ENCODE measurements around the gene EDARADD. TPM values are rescaled to one million over a fixed set of nuclear protein-coding genes. Genes with fewer than 3 reads are reported as not detected.

EDARADD gene
- total RNA-seq, 1 donor = 1.4 TPM

DNA sequence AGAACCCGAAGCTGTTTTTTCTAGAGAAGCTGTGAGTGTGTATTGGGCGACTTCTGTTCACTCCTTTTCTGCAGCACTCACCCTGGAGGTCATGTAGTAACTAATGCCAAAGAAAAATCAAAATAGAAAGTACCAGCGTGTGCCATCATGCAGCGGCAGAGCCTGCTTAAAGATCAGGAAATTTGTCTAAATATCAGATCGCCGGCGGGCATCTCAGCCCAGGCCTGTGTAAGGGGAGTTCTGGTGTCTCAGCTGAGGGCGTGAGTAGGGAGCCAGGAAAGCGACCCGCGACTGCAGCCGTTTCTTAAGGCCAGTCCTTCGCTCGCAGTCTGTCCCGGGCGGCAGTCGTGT lies 768 bp downstream of the EDARADD start:
- no peaks in the 10 kb centered on the region for H4K20me1 ChIP-seq (ENCODE audit: insufficient read depth, low read length)
- H3K9me3 ChIP-seq (ENCODE audit: low read depth, low read length) = no peaks in the 10 kb centered on the region
- H3K4me2 ChIP-seq (ENCODE audit: insufficient read depth, low read length) = peak overlapping the region; percentile 73
- peaks cover 8% of the 10 kb centered on the region for H3K4me1 ChIP-seq (ENCODE audit: insufficient read depth, low read length)
- H3K36me3 ChIP-seq (ENCODE audit: insufficient read depth, low read length) = no peaks in the 10 kb centered on the region
- no peaks in the 10 kb centered on the region for H3K79me2 ChIP-seq (ENCODE audit: insufficient read depth, low read length)
- peak overlapping the region; percentile 85 for H2AFZ ChIP-seq (ENCODE audit: low read length)
- no peak overlapping the region for H3K27ac ChIP-seq (ENCODE audit: low read depth, low read length)
- DNase-seq (ENCODE audit: insufficient read length, low spot score, missing footprints) = peak; percentile 86
- TF ChIP-seq, protein P1, sequence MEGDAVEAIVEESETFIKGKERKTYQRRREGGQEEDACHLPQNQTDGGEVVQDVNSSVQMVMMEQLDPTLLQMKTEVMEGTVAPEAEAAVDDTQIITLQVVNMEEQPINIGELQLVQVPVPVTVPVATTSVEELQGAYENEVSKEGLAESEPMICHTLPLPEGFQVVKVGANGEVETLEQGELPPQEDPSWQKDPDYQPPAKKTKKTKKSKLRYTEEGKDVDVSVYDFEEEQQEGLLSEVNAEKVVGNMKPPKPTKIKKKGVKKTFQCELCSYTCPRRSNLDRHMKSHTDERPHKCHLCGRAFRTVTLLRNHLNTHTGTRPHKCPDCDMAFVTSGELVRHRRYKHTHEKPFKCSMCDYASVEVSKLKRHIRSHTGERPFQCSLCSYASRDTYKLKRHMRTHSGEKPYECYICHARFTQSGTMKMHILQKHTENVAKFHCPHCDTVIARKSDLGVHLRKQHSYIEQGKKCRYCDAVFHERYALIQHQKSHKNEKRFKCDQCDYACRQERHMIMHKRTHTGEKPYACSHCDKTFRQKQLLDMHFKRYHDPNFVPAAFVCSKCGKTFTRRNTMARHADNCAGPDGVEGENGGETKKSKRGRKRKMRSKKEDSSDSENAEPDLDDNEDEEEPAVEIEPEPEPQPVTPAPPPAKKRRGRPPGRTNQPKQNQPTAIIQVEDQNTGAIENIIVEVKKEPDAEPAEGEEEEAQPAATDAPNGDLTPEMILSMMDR (IDR thresholded peaks at IDR 0.05; ENCODE audit: extremely low read depth, low read depth, low read length) = no peak
- peaks cover 10% of the 10 kb centered on the region for H3K27me3 ChIP-seq (ENCODE audit: insufficient read depth, low read length)
- H3K4me3 ChIP-seq (ENCODE audit: insufficient read depth, low read length) = peak overlapping the region; percentile 75

DNA sequence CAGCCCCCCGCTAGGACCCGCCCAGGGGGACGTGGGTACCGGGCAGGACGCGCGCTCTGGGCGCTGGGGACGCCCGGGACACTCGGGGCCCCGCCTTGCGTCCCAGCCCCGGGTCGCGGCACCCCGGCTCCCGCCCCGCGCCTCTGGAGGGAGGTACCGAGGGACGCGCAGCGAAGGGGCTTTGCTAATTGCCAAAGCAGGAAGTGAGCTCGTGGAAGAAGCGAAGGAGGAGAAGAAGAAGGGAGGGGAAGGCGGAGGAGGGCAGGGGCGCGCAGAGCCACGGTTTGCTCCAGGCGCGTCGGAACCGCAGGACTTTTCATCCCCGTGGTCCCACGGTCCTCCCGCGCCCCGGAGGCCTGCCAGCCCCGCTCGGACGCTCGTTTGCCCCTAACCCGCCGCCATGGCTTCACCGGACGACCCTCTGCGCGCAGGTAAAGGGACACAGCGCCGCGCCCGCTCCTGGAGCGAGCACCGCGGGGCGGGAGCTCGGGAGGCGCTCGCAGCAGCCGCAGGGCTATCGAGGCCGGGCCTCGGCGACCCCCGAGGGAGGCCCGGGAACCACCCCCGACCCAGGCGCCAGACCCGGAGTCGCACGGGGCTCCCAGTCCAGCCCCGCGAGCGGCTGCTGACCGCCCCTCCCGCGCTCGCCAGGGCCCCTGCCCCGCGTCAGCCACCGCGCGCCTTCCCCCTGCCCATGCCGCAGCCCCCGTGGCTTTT lies 1.3 kb downstream of the EDARADD start:
- Histone ChIP-seq H4K20me1 (ENCODE audit: insufficient read depth, low read length) (no peaks in the 10 kb centered on the region), H3K4me3 (ENCODE audit: insufficient read depth, low read length) (peak overlapping the region; percentile 75), H3K79me2 (ENCODE audit: insufficient read depth, low read length) (no peaks in the 10 kb centered on the region), H2AFZ (ENCODE audit: low read length) (peak overlapping the region; percentile 85), H3K36me3 (ENCODE audit: insufficient read depth, low read length) (no peaks in the 10 kb centered on the region), H3K27me3 (ENCODE audit: insufficient read depth, low read length) (peaks cover 10% of the 10 kb centered on the region), H3K9me3 (ENCODE audit: low read depth, low read length) (no peaks in the 10 kb centered on the region), H3K4me2 (ENCODE audit: insufficient read depth, low read length) (peak overlapping the region; percentile 73), H3K4me1 (ENCODE audit: insufficient read depth, low read length) (peaks cover 8% of the 10 kb centered on the region), H3K27ac (ENCODE audit: low read depth, low read length) (no peak overlapping the region)
- TF ChIP-seq, protein P1 (IDR thresholded peaks at IDR 0.05; ENCODE audit: extremely low read depth, low read depth, low read length) = no peak
- peak; percentile 69 for DNase-seq (ENCODE audit: insufficient read length, low spot score, missing footprints)

DNA sequence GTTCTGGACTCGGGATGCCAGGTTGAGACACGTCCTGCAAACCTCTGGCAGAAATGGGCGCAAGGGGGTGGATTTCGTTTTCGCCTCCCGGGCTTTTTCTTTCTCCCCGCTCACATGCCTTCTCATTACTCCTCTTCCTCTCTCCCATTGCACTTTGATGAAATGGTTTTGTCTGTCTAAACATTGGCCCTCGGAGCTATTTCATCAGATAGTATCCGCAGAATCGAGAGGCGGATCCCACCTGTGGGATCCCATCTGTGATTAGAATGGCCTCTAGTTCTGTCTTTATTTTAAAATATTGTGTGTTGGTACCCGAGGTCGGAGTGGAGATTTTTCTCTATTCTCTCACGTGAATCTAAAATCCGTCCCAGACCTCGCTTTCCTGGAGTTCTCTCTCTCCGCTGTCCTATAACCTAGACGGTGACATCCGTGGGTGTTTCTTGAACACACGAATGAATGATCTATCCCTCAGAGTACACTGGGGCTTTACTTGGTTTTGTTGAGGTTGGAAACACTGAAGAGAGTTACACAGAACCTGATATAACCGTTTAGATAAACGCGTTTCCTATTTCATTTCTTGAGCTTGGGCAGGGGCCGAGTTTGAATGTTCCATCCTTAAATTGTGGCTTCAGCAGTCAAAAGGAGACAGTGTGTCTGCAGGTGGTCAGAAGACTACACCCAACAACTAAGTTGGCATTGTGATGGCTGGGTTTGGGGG lies 2.0 kb downstream of the EDARADD start:
- Histone ChIP-seq H4K20me1 (ENCODE audit: insufficient read depth, low read length) (no peaks in the 10 kb centered on the region), H3K4me2 (ENCODE audit: insufficient read depth, low read length) (peak overlapping the region; percentile 73), H3K79me2 (ENCODE audit: insufficient read depth, low read length) (no peaks in the 10 kb centered on the region), H3K27me3 (ENCODE audit: insufficient read depth, low read length) (peaks cover 10% of the 10 kb centered on the region), H3K9me3 (ENCODE audit: low read depth, low read length) (no peaks in the 10 kb centered on the region), H2AFZ (ENCODE audit: low read length) (peak overlapping the region; percentile 59), H3K4me3 (ENCODE audit: insufficient read depth, low read length) (peak overlapping the region; percentile 75), H3K27ac (ENCODE audit: low read depth, low read length) (no peak overlapping the region), H3K36me3 (ENCODE audit: insufficient read depth, low read length) (no peaks in the 10 kb centered on the region), H3K4me1 (ENCODE audit: insufficient read depth, low read length) (peaks cover 8% of the 10 kb centered on the region)
- TF ChIP-seq, protein P1 (IDR thresholded peaks at IDR 0.05; ENCODE audit: extremely low read depth, low read depth, low read length) = no peak
- peak; percentile 55 for DNase-seq (ENCODE audit: insufficient read length, low spot score, missing footprints)

DNA sequence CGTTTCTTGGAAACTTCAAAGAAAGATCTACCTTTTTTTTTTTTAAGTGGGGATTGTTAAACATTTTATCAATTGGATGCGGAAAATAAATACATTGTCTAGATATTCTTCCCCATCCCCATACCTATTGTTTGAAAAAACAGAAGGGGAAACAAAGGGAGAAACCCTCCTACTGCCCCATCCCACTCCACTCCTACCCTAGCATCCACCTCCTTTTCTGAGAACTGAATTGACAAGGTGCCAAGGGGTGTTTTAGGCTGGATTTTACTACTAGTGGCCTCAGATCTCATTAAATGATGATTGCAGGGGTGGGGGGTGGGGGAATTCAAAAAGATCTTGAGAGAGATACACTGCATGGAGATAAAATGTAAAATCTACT lies 2.6 kb downstream of the EDARADD start:
- Histone ChIP-seq H4K20me1 (ENCODE audit: insufficient read depth, low read length) (no peaks in the 10 kb centered on the region), H3K4me3 (ENCODE audit: insufficient read depth, low read length) (no peak overlapping the region), H2AFZ (ENCODE audit: low read length) (no peak overlapping the region), H3K4me1 (ENCODE audit: insufficient read depth, low read length) (peaks cover 8% of the 10 kb centered on the region), H3K36me3 (ENCODE audit: insufficient read depth, low read length) (no peaks in the 10 kb centered on the region), H3K9me3 (ENCODE audit: low read depth, low read length) (no peaks in the 10 kb centered on the region), H3K79me2 (ENCODE audit: insufficient read depth, low read length) (no peaks in the 10 kb centered on the region), H3K27me3 (ENCODE audit: insufficient read depth, low read length) (peaks cover 10% of the 10 kb centered on the region), H3K4me2 (ENCODE audit: insufficient read depth, low read length) (no peak overlapping the region), H3K27ac (ENCODE audit: low read depth, low read length) (no peak overlapping the region)
- no peak for DNase-seq (ENCODE audit: insufficient read length, low spot score, missing footprints)
- TF ChIP-seq, protein P1 (IDR thresholded peaks at IDR 0.05; ENCODE audit: extremely low read depth, low read depth, low read length) = no peak

Data from osteoblast (primary cell).